SK-N-SH (cell line): ENCODE results near the gene OR10S1. TPM values are rescaled to one million over a fixed set of nuclear protein-coding genes. Genes with fewer than 3 reads are reported as not detected.

ENCODE experiments used
- CTCF ChIA-PET: fragments of 300-600, 350-600 bp; formaldehyde crosslinking; extraction: SDS; loops from one replicate; lab custom pipeline; 2021; lab: Yijun Ruan, JAX
- POLR2A ChIA-PET: fragments of 350-600 bp; sonication (Branson Sonifier 250); formaldehyde crosslinking; extraction: SDS; loops from one replicate; lab custom pipeline; 2020; ENCODE audit warnings: antibody characterized with exemption, inconsistent platforms; lab: Yijun Ruan, JAX
- DNase-seq: peaks from one replicate; pipeline ENCODE4 v3.0.0; 2012
- H2AFZ ChIP-seq: fragments of 200-600 bp; sonication (generic); 2 replicates; pipeline ENCODE4 v1.8.1; 2016; ENCODE audit warnings: antibody characterized with exemption, mild to moderate bottlenecking, low read depth
- H3F3A ChIP-seq: fragments of 200-600 bp; sonication (generic); replicated peaks from 2 replicates; pipeline ENCODE3; 2016; ENCODE audit warnings: antibody characterized with exemption, mild to moderate bottlenecking; ENCODE audit not compliant: insufficient read depth
- H3K27ac ChIP-seq, 2 experiments: fragments of 200-500 bp in 1 of 2; fragments of 200-600 bp in 1 of 2; sonication (Bioruptor generic) in 1 of 2; sonication (generic), shearing (Covaris generic) in 1 of 2; 2 replicates each; pipeline versions ENCODE4 v1.5.1 to v1.6.1; 2014 to 2016; ENCODE audit warnings: low read depth in 2 of 2, inconsistent platforms in 1 of 2, low read length in 1 of 2, mild to moderate bottlenecking in 1 of 2, mixed read lengths in 1 of 2
- H3K27me3 ChIP-seq: fragments of 200-600 bp; sonication (generic), shearing (Covaris generic); 2 replicates; pipeline ENCODE4 v1.6.1; 2016; ENCODE audit warnings: mixed run types; ENCODE audit not compliant: insufficient read depth
- H3K36me3 ChIP-seq, 2 experiments: fragments of 200-500 bp in 1 of 2; fragments of 200-600 bp in 1 of 2; sonication (Bioruptor generic) in 1 of 2; sonication (generic) in 1 of 2; replicated peaks in 1 of 2; 2 replicates each; pipeline versions ENCODE3 to v1.5.1; 2014 to 2016; ENCODE audit warnings: low read length in 1 of 2, mild to moderate bottlenecking in 1 of 2; ENCODE audit not compliant: insufficient read depth in 2 of 2, control insufficient read depth in 1 of 2
- H3K4me1 ChIP-seq, 2 experiments: fragments of 200-500 bp in 1 of 2; fragments of 200-600 bp in 1 of 2; sonication (Bioruptor generic) in 1 of 2; sonication (generic), shearing (Covaris generic) in 1 of 2; 2 replicates each; pipeline versions ENCODE4 v1.5.1 to v1.6.1; 2014 to 2016; ENCODE audit warnings: low read depth in 1 of 2, low read length in 1 of 2, mixed run types in 1 of 2; ENCODE audit not compliant: insufficient read depth in 2 of 2, control insufficient read depth in 1 of 2
- H3K4me2 ChIP-seq: fragments of 200-600 bp; sonication (generic), shearing (Covaris generic); 2 replicates; pipeline ENCODE4 v1.6.1; 2017; ENCODE audit warnings: mixed run types
- H3K4me3 ChIP-seq, 2 experiments: fragments of 200-500 bp in 1 of 2; fragments of 200-600 bp in 1 of 2; sonication (Bioruptor generic) in 1 of 2; sonication (generic), shearing (Covaris generic) in 1 of 2; 2 replicates each; pipeline versions ENCODE4 v1.5.1 to v1.8.1; 2014 to 2016; ENCODE audit warnings: low read depth in 2 of 2, inconsistent platforms in 1 of 2, low read length in 1 of 2, mild to moderate bottlenecking in 1 of 2, mixed read lengths in 1 of 2, moderate library complexity in 1 of 2
- H3K79me2 ChIP-seq: fragments of 200-600 bp; sonication (generic); 2 replicates; pipeline ENCODE4 v1.8.1; 2017; ENCODE audit warnings: mild to moderate bottlenecking; ENCODE audit not compliant: insufficient read depth
- H3K9ac ChIP-seq: fragments of 200-600 bp; sonication (generic); 2 replicates; pipeline ENCODE4 v1.6.1; 2017; ENCODE audit warnings: mixed run types
- H3K9me2 ChIP-seq: fragments of 200-600 bp; sonication (generic); 2 replicates; pipeline ENCODE4 v1.6.1; 2017; ENCODE audit warnings: mixed run types
- H3K9me3 ChIP-seq: fragments of 200-600 bp; sonication (generic); 2 replicates; pipeline ENCODE4 v1.6.1; 2017; ENCODE audit warnings: mixed run types, mild to moderate bottlenecking, moderate library complexity
- H4K20me1 ChIP-seq: fragments of 200-600 bp; sonication (generic); 2 replicates; pipeline ENCODE4 v1.6.1; 2017; ENCODE audit warnings: mild to moderate bottlenecking, mixed run types; ENCODE audit not compliant: insufficient read depth
- CTCF ChIP-seq: fragments of 200-600 bp; sonication (generic); IDR thresholded peaks from 2 replicates; pipeline ENCODE4 v1.6.1; 2017; ENCODE audit warnings: antibody characterized with exemption, mild to moderate bottlenecking, moderate library complexity
- GATA2 ChIP-seq: sonication (generic); formaldehyde crosslinking; IDR thresholded peaks from 2 replicates; pipeline ENCODE4 v1.5.0; 2020; ENCODE audit warnings: mild to moderate bottlenecking, missing genetic modification reagents
- IRF3 ChIP-seq: fragments of 150-350 bp; IDR thresholded peaks from 2 replicates; pipeline ENCODE4 v1.6.1; 2016; ENCODE audit warnings: mild to moderate bottlenecking, low read depth, low read length
- JUND ChIP-seq: IDR thresholded peaks from 2 replicates; pipeline ENCODE4 v1.4.0; 2012
- NFIC ChIP-seq: IDR thresholded peaks from 2 replicates; pipeline ENCODE4 v1.4.0; 2012; ENCODE audit warnings: borderline replicate concordance
- RAD21 ChIP-seq: IDR thresholded peaks from 2 replicates; pipeline ENCODE4 v1.6.1; 2012; ENCODE audit warnings: mild to moderate bottlenecking, low read length
- RCOR1 ChIP-seq: fragments of 150-350 bp; IDR thresholded peaks from 2 replicates; pipeline ENCODE4 v1.6.1; 2017; ENCODE audit warnings: antibody characterized with exemption, low read length
- REST ChIP-seq: IDR thresholded peaks from 2 replicates; pipeline ENCODE4 v1.6.1; 2012; ENCODE audit warnings: mild to moderate bottlenecking, low read depth, low read length, moderate library complexity
- RFX5 ChIP-seq: IDR thresholded peaks from 2 replicates; pipeline ENCODE4 v1.6.1; 2012; ENCODE audit warnings: mild to moderate bottlenecking, improper control_type of control experiment, low read length
- SIN3A ChIP-seq: IDR thresholded peaks from 2 replicates; pipeline ENCODE4 v1.6.1; 2012; ENCODE audit warnings: low read depth, mild to moderate bottlenecking, low read length, moderate library complexity, borderline replicate concordance
- SMC3 ChIP-seq: IDR thresholded peaks from 2 replicates; pipeline ENCODE4 v1.6.1; 2012; ENCODE audit warnings: low read depth, low read length, improper control_type of control experiment
- USF1 ChIP-seq: IDR thresholded peaks from 2 replicates; pipeline ENCODE4 v1.4.0; 2012; ENCODE audit warnings: low read depth, borderline replicate concordance
- USF2 ChIP-seq: fragments of 150-350 bp; IDR thresholded peaks from 2 replicates; pipeline ENCODE4 v1.6.1; 2017; ENCODE audit warnings: antibody characterized with exemption, low read length, low read depth, borderline replicate concordance
- WGBS: methylation state at CpG from one replicate; pipeline ENCODE4 v1.1.6; 2017; ENCODE audit warnings: low lambda C conversion rate; 5-methylcytosine and 5-hydroxymethylcytosine counted together
- polyA plus RNA-seq, 3 experiments: library from polyadenylated mRNA; depleted of rRNA; stranded (reverse); fragments of >200 nt; gene quantifications; 2 replicates each; pipeline ENCODE4 v1.2.3, GENCODE V29; 2012
- TF ChIP-seq, protein P1 (sequence below): IDR thresholded peaks from 2 replicates; pipeline ENCODE4; 2012

OR10S1 gene
- polyA plus RNA-seq, 1 of the 3 experiments (the other 2 are of a cell fraction): not detected

GRCh38 chr11:123943738-123944137 lies 33.8 kb downstream of the OR10S1 start, which contains the start of gene OR6T1 (continued):
- TF ChIP-seq RFX5 (no peak), CTCF (no peak), JUND (no peak)
- TF ChIP-seq, protein P1, sequence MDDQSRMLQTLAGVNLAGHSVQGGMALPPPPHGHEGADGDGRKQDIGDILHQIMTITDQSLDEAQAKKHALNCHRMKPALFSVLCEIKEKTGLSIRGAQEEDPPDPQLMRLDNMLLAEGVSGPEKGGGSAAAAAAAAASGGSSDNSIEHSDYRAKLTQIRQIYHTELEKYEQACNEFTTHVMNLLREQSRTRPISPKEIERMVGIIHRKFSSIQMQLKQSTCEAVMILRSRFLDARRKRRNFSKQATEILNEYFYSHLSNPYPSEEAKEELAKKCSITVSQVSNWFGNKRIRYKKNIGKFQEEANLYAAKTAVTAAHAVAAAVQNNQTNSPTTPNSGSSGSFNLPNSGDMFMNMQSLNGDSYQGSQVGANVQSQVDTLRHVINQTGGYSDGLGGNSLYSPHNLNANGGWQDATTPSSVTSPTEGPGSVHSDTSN: no peak

- Histone ChIP-seq H3K4me1 (no peaks in the 10 kb centered on the region), H3K9me2 (no peaks in the 10 kb centered on the region), H3K27me3 (no peaks in the 10 kb centered on the region; the same call in 1 of the 2 replicates), H3K36me3 (no peaks in the 10 kb centered on the region), H3K9me3 (no peaks in the 10 kb centered on the region), H2AFZ (no peak overlapping the region), H3K9ac (no peak overlapping the region), H3K4me3 (no peak overlapping the region), H3K4me2 (no peak overlapping the region), H3K27ac (no peak overlapping the region), H4K20me1 (no peaks in the 10 kb centered on the region), H3F3A (no peaks in the 10 kb centered on the region), H3K79me2 (no peaks in the 10 kb centered on the region)
- 2% methylated on average over 4 of the region's 4 CpGs for WGBS
- ChIA-PET CTCF (interaction anchor here (1.5 kb wide), 1 partner anchor 14 kb away, joined by 3 read pairs; no protein-coding TSS in a partner anchor), POLR2A (no interaction called here)
- no peak for TF ChIP-seq SMC3
- TF ChIP-seq JUND: no peak
- no peak for TF ChIP-seq RCOR1
- DNase-seq: no peak
Observed at GRCh38 chr11:123942413-123942812, 35.2 kb downstream of the OR10S1 start.

DNA sequence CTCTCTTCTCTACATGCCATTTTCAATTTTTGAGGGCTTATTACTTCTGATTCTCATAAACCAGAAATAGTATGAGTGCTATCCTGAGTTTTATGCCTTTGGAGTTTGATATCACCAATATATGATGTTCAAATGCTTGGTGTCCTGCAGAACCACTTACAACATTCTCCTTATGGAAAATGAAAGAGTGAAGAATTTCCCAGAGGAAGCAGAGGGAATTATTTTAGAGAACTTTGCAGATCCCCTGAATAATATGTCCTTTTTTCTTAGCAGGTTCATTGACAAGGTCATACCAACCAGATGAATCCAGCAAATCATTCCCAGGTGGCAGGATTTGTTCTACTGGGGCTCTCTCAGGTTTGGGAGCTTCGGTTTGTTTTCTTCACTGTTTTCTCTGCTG lies 38.3 kb downstream of the OR10S1 start, which contains the start of gene OR4D5:
Gene OR4D5 (plus strand): TSS at position 301 of the 400 bp plus-strand sequence. CDS start 0 bp downstream, at position 301.
- POLR2A ChIA-PET: no interaction called here
- no peak within 1 kb of the TSS for H3K9ac ChIP-seq
- no peak within 1 kb of the TSS for H3K4me2 ChIP-seq
- H3K27ac ChIP-seq: no peak within 1 kb of the TSS
- CTCF ChIA-PET: no interaction called here
- no peaks in the 10 kb centered on the region for H3K9me2 ChIP-seq
- no peaks in the 10 kb centered on the region for H3K36me3 ChIP-seq
- no peak within 1 kb of the TSS for H2AFZ ChIP-seq
- H3K27me3 ChIP-seq: no peaks in the 10 kb centered on the region; the same call in 1 of the 2 replicates
- H3K4me3 ChIP-seq: no peak within 1 kb of the TSS
- TF ChIP-seq REST: no peak
- TF ChIP-seq GATA2: no peak
- no peak for TF ChIP-seq IRF3
- TF ChIP-seq, protein P1: no peak
- TF ChIP-seq SIN3A: no peak
- no peak for TF ChIP-seq USF1
- TF ChIP-seq RAD21: no peak
- no peak for TF ChIP-seq RFX5
- no peak for TF ChIP-seq USF2
- no peak for TF ChIP-seq NFIC
- H4K20me1 ChIP-seq: no peaks in the 10 kb centered on the region
- WGBS: 5% methylated on average over 1 of the region's 1 CpG
- DNase-seq: no peak
- H3K79me2 ChIP-seq: no peaks in the 10 kb centered on the region
- H3K9me3 ChIP-seq: no peaks in the 10 kb centered on the region
- H3K4me1 ChIP-seq: no peaks in the 10 kb centered on the region
- no peaks in the 10 kb centered on the region for H3F3A ChIP-seq
